Left lung (tissue), 10 donors: ENCODE measurements around the gene CCR8. TPM values are rescaled to one million over a fixed set of nuclear protein-coding genes. Genes with fewer than 3 reads are reported as not detected.

ENCODE experiments used
- ATAC-seq: fragments of 200-7000 bp; cut with Tn5 transposase; one replicate; pipeline ENCODE4 v1.9.1; 2020; ENCODE audit warnings: moderate library complexity
- DNase-seq, 4 donors: peaks; one replicate each; pipeline ENCODE4 v3.0.0-alpha.2; 2013 to 2020
- H3K27ac ChIP-seq, 2 donors: fragments of 200-600 bp; sonication (generic) in 1 of 2; one replicate each; pipeline versions ENCODE4 v1.5.0 to v1.8.0; 2020 to 2021
- H3K27me3 ChIP-seq, 2 donors: fragments of 200-600 bp; sonication (generic) in 1 of 2; one replicate each; pipeline versions ENCODE4 v1.5.0 to v1.8.0; 2020 to 2021
- H3K36me3 ChIP-seq, 2 donors: fragments of 200-600 bp; sonication (generic) in 1 of 2; one replicate each; pipeline versions ENCODE4 v1.5.0 to v1.8.0; 2020 to 2021
- H3K4me1 ChIP-seq, 2 donors: fragments of 200-600 bp; one replicate each; pipeline ENCODE4 v1.8.0; 2021
- H3K4me3 ChIP-seq, 2 donors: fragments of 200-600 bp; sonication (generic) in 1 of 2; one replicate each; pipeline versions ENCODE4 v1.5.0 to v1.8.0; 2020 to 2021; ENCODE audit warnings: mild to moderate bottlenecking in 1 of 2
- H3K9me3 ChIP-seq, 2 donors: fragments of 200-600 bp; sonication (generic) in 1 of 2; one replicate each; pipeline versions ENCODE4 v1.5.0 to v1.8.0; 2020 to 2021
- intact Hi-C, 2 donors: fragments of 100-400 bp; cut with DNase I; formaldehyde crosslinking; loops; one replicate each; pipeline versions ENCODE4 v1.11.2 to v1.14.2; 2022
- polyA plus RNA-seq, 6 donors: library from polyadenylated mRNA; unstranded; fragments of 120-200 nt; gene quantifications; one replicate each; pipeline ENCODE4 v1.2.1, GENCODE V29; 2013; ENCODE audit not compliant: insufficient read length in 6 of 6
- total RNA-seq, 2 donors: library from RNA; stranded (reverse); fragmentation: NEBNext Ultra II Directional; extraction: Animal tissue kit (Norgen Biotek cat#: 25700); gene quantifications; one replicate each; pipeline ENCODE4 v1.2.1, GENCODE V29; 2021
- TF ChIP-seq, protein P1 (sequence below), 2 donors: fragments of 200-600 bp; sonication (generic) in 1 of 2; IDR thresholded peaks; one replicate each; pipeline versions ENCODE4 v1.5.0 to v1.8.0; 2021; ENCODE audit warnings: antibody characterized with exemption in 2 of 2
- donor health status: DM: no; HTN: yes; CAD: no.
- donor health status: DM: no; HTN: no; CAD: no.

The CCR8 gene
- total and polyA plus RNA-seq, 8 donors, result 0.29 TPM; not detected in 7

GRCh38 chr3:39376959-39377634 is 47.6 kb downstream of the CCR8 start:
- Histone ChIP-seq H3K9me3 (no peaks in the 10 kb centered on the region), H3K27me3 (no peaks in the 10 kb centered on the region), H3K4me3 (no peak overlapping the region), H3K4me1 (no peaks in the 10 kb centered on the region), H3K27ac (no peak overlapping the region), H3K36me3 (no peaks in the 10 kb centered on the region)
- ATAC-seq, result no peak
- intact Hi-C loops, result no loop called here
- peak in 1 of 4 donors; percentile 23 for DNase-seq
- TF ChIP-seq, protein P1, sequence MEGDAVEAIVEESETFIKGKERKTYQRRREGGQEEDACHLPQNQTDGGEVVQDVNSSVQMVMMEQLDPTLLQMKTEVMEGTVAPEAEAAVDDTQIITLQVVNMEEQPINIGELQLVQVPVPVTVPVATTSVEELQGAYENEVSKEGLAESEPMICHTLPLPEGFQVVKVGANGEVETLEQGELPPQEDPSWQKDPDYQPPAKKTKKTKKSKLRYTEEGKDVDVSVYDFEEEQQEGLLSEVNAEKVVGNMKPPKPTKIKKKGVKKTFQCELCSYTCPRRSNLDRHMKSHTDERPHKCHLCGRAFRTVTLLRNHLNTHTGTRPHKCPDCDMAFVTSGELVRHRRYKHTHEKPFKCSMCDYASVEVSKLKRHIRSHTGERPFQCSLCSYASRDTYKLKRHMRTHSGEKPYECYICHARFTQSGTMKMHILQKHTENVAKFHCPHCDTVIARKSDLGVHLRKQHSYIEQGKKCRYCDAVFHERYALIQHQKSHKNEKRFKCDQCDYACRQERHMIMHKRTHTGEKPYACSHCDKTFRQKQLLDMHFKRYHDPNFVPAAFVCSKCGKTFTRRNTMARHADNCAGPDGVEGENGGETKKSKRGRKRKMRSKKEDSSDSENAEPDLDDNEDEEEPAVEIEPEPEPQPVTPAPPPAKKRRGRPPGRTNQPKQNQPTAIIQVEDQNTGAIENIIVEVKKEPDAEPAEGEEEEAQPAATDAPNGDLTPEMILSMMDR (IDR thresholded peaks at IDR 0.05), result no peak

- Histone ChIP-seq H3K27ac (no peak overlapping the region), H3K4me1 (peaks cover 0 to 6% of the 10 kb centered on the region in 2 donors), H3K9me3 (no peaks in the 10 kb centered on the region), H3K4me3 (no peak overlapping the region), H3K27me3 (no peaks in the 10 kb centered on the region), H3K36me3 (no peaks in the 10 kb centered on the region)
- TF ChIP-seq, protein P1 (IDR thresholded peaks at IDR 0.05), result peak; percentile 47 to 51
- ATAC-seq, result peak; percentile 91
- DNase-seq, result peak in 1 of 4 donors; percentile 52
- intact Hi-C loops, result no loop called here
Observed at GRCh38 chr3:39378088-39378487, 48.6 kb downstream of the CCR8 start.

DNA sequence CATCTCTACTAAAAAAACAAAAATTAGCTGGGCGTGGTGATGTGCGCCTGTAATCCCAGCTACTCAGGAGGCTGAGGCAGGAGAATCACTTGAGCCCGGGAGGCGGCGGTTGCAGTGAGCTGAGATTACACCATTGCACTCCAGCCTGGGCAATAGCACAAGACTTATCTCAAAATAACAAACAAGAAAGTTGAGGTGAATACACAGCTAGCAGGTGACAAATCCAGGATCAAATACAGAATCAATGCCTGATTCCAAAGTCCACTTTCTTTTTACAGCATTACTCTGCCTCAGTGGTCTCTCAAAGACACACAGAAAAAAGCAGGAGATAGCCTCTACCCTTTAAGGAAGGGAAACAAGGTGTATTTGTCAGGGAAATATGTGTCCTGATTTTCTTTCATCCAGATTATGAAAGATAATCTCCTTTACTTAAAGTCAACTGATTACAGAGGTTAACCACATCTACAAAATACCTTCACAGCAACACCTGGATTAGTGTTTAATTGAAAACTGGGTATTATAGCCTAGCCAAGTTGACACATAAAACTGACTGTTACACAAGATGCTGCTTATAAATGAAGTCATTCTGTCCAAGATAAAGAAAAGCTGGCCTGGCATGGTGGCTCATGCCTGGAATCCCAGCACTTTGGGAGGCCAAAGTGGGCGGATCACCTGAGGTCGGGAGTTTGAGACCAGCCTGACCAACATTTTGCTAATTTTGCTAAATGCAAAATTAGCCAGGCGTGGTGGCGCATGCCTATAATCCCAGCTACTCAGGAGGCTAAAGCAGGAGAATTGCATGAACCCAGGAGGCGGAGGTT is 49.7 kb downstream of the CCR8 start:
- H3K4me1 ChIP-seq, result peaks cover 0 to 8% of the 10 kb centered on the region in 2 donors
- no peaks in the 10 kb centered on the region for H3K36me3 ChIP-seq
- ATAC-seq (no peak), DNase-seq (no peak)
- H3K9me3 ChIP-seq, result no peaks in the 10 kb centered on the region
- H3K27me3 ChIP-seq, result no peaks in the 10 kb centered on the region
- no peak overlapping the region for H3K27ac ChIP-seq
- TF ChIP-seq, protein P1 (IDR thresholded peaks at IDR 0.05), result no peak
- H3K4me3 ChIP-seq, result no peak overlapping the region
- intact Hi-C loops, result no loop called here

- no peak for ATAC-seq
- Histone ChIP-seq H3K4me1 (peaks cover 0 to 14% of the 10 kb centered on the region in 2 donors), H3K36me3 (no peaks in the 10 kb centered on the region), H3K27ac (no peak overlapping the region), H3K9me3 (no peaks in the 10 kb centered on the region), H3K27me3 (no peaks in the 10 kb centered on the region), H3K4me3 (no peak overlapping the region)
- intact Hi-C loops, result no loop called here
- no peak for DNase-seq
- TF ChIP-seq, protein P1 (IDR thresholded peaks at IDR 0.05), result no peak
Observed at GRCh38 chr3:39379778-39380155, 50.3 kb downstream of the CCR8 start.

- H3K27me3 ChIP-seq, result no peaks in the 10 kb centered on the region
- ATAC-seq, result no peak
- peaks cover 0 to 21% of the 10 kb centered on the region in 2 donors for H3K4me1 ChIP-seq
- no peaks in the 10 kb centered on the region for H3K9me3 ChIP-seq
- H3K36me3 ChIP-seq, result no peaks in the 10 kb centered on the region
- intact Hi-C loops, result no loop called here
- no peak for DNase-seq
- H3K27ac ChIP-seq, result no peak overlapping the region
- H3K4me3 ChIP-seq, result no peak overlapping the region
- TF ChIP-seq, protein P1 (IDR thresholded peaks at IDR 0.05), result no peak
Observed at GRCh38 chr3:39381432-39381831, 51.9 kb downstream of the CCR8 start.
